Medulla oblongata (tissue), 1 donor: Measurements from ENCODE around the gene COX8C.

Source experiments
- DNase-seq: peaks from one replicate; pipeline ENCODE4 v3.0.0-alpha.2; 2015; ENCODE audit errors: extremely low spot score

Gene COX8C

GRCh38 chr14:93369713-93370266, 22.8 kb downstream of the COX8C start:
- peak; percentile 69 for DNase-seq

GRCh38 chr14:93375673-93376156, 28.7 kb downstream of the COX8C start:
- DNase-seq: no peak

- peak; percentile 14 for DNase-seq
These were observed 32.8 kb downstream of the COX8C start for GRCh38 chr14:93379831-93380230.

DNA sequence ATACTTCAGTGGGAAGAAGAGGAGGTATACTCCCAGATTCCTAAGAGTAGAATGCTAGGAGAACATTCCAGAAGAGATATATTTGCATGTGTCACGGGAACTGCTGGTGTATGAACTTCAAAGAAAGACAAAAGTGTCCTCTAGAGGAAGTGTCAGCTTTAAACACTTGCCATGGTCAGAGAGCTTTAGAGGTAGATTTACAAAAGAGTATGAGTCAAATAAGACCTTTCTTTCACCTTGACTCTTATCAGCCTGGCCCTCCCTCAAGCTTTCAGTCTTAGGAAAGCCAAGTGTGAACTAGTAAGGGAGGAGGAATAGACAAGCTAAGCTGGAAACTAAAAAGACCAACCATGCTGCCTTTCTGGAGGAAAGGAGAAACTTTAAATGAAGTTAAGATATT, 34.7 kb downstream of the COX8C start:
- DNase-seq: no peak

- DNase-seq: peak; percentile 78
These were observed 37.3 kb downstream of the COX8C start for GRCh38 chr14:93384256-93384655.

DNA sequence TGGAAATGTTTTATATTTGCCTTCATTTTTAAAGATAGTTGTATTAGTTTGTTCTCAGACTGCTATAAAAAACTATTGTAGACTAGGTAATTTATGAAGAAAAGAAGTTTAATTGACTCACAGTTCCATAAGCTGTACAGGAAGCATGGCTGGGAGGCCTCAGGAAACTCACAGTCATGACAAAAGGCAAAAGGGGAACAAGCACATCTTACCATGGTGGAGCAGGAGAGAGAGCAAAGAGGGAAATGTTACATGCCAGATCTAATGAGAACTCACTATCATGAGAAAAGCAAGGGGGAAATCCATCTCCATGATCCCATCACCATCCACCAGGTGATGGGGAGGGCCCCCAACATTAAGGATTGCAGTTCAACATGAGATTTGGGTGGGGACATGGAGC, 48.2 kb downstream of the COX8C start:
- DNase-seq: peak; percentile 19

GRCh38 chr14:93396456-93396855, 49.5 kb downstream of the COX8C start:
- no peak for DNase-seq
